ENCODE results near the gene PIP5K1A.

Gene PIP5K1A

GRCh38 chr1:151192047-151192446 is 6.3 kb upstream of the PIP5K1A start:
- TF ChIP-seq, protein P1, sequence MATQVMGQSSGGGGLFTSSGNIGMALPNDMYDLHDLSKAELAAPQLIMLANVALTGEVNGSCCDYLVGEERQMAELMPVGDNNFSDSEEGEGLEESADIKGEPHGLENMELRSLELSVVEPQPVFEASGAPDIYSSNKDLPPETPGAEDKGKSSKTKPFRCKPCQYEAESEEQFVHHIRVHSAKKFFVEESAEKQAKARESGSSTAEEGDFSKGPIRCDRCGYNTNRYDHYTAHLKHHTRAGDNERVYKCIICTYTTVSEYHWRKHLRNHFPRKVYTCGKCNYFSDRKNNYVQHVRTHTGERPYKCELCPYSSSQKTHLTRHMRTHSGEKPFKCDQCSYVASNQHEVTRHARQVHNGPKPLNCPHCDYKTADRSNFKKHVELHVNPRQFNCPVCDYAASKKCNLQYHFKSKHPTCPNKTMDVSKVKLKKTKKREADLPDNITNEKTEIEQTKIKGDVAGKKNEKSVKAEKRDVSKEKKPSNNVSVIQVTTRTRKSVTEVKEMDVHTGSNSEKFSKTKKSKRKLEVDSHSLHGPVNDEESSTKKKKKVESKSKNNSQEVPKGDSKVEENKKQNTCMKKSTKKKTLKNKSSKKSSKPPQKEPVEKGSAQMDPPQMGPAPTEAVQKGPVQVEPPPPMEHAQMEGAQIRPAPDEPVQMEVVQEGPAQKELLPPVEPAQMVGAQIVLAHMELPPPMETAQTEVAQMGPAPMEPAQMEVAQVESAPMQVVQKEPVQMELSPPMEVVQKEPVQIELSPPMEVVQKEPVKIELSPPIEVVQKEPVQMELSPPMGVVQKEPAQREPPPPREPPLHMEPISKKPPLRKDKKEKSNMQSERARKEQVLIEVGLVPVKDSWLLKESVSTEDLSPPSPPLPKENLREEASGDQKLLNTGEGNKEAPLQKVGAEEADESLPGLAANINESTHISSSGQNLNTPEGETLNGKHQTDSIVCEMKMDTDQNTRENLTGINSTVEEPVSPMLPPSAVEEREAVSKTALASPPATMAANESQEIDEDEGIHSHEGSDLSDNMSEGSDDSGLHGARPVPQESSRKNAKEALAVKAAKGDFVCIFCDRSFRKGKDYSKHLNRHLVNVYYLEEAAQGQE (IDR thresholded peaks at IDR 0.05; ENCODE audit: insufficient read depth in 1 of 2, low read depth in 2 of 2, low read length in 2 of 2), result no peak
- TF ChIP-seq POLR2AphosphoS5 (IDR thresholded peaks at IDR 0.05; ENCODE audit: low read depth, low read length), result no peak
- TF ChIP-seq SIN3A (IDR thresholded peaks at IDR 0.05; ENCODE audit: borderline replicate concordance, insufficient read depth, low read length), result no peak
- TF ChIP-seq FOXP2 (optimal IDR thresholded peaks at IDR 0.05; ENCODE audit: borderline replicate concordance, extremely low read depth, extremely low read length, insufficient read depth), result no peak
- no peak for TF ChIP-seq TAF1 (IDR thresholded peaks at IDR 0.05; ENCODE audit: borderline replicate concordance, insufficient read depth, low read length)

DNA sequence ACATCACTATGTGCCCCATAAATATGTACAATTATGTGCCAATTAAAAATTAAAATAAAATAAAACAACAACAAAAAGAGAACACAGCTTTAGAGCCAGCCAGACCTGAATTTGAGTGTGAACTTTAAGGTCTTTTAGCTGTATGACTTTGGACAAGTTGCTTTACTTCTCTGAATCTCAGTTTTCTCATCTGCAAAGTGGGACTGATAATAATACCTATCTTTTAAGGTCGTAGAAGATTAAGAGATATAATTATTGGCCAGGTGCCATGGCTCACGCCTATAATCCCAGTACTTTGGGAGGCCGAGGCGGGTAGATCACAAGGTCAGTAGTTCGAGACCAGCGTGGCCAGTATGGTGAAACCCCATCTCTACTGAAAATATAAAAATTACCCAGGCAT is 5.0 kb upstream of the PIP5K1A start:
- TF ChIP-seq POLR2AphosphoS5 (IDR thresholded peaks at IDR 0.05; ENCODE audit: low read depth, low read length), result no peak

DNA sequence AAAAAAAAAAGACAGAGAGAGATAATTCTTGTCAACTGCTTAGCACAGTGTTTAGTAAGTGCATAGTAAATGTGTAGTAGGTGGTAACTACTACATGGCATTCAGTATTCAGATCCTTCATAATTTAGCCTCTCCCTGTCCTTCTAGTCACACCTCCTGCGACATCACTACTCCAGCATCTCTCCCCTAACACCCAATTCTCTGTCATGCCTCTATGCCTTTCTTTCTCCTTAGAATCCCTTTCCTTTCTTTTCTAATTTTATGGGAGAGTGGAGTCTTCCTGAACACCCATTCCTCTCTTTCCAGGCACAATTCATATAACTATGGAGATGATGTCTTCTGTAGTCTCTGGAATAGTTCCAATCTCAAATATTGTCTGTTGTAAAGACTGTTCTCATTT is 4.5 kb upstream of the PIP5K1A start:
- no peak for TF ChIP-seq SIN3A (IDR thresholded peaks at IDR 0.05; ENCODE audit: borderline replicate concordance, insufficient read depth, low read length)
- TF ChIP-seq FOXP2 (optimal IDR thresholded peaks at IDR 0.05; ENCODE audit: borderline replicate concordance, extremely low read depth, extremely low read length, insufficient read depth), result no peak
- TF ChIP-seq, protein P1 (IDR thresholded peaks at IDR 0.05; ENCODE audit: insufficient read depth in 1 of 2, low read depth in 2 of 2, low read length in 2 of 2), result no peak
- no peak for TF ChIP-seq POLR2AphosphoS5 (IDR thresholded peaks at IDR 0.05; ENCODE audit: low read depth, low read length)
- TF ChIP-seq TAF1 (IDR thresholded peaks at IDR 0.05; ENCODE audit: borderline replicate concordance, insufficient read depth, low read length), result no peak

- TF ChIP-seq, protein P1 (IDR thresholded peaks at IDR 0.05; ENCODE audit: insufficient read depth in 1 of 2, low read depth in 2 of 2, low read length in 2 of 2), result no peak
- TF ChIP-seq POLR2AphosphoS5 (IDR thresholded peaks at IDR 0.05; ENCODE audit: low read depth, low read length) (no peak), SIN3A (IDR thresholded peaks at IDR 0.05; ENCODE audit: borderline replicate concordance, insufficient read depth, low read length) (no peak), TAF1 (IDR thresholded peaks at IDR 0.05; ENCODE audit: borderline replicate concordance, insufficient read depth, low read length) (no peak), FOXP2 (optimal IDR thresholded peaks at IDR 0.05; ENCODE audit: borderline replicate concordance, extremely low read depth, extremely low read length, insufficient read depth) (no peak)
These were observed 2.0 kb upstream of the PIP5K1A start for GRCh38 chr1:151196292-151196800.

DNA sequence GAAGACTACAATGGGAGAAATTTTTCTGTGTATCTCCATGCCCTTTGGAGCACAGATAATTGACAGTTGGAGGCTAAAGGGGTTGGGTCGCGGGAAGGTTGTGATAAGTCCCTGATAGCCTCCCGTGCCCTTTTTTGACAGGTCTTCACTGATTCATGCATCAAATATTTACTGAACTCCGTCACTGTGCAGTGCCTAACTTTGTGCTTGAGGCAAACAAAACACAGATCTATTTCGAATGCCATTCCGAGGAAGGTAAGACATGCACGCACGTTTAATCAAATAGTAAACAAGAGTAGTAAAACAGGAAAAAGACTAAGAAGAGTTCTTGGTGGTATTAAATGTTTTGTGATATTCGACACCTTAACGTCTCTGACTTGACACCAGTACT is 494 bp upstream of the PIP5K1A start:
- TF ChIP-seq TAF1 (IDR thresholded peaks at IDR 0.05; ENCODE audit: borderline replicate concordance, insufficient read depth, low read length), result no peak
- no peak for TF ChIP-seq FOXP2 (optimal IDR thresholded peaks at IDR 0.05; ENCODE audit: borderline replicate concordance, extremely low read depth, extremely low read length, insufficient read depth)
- no peak for TF ChIP-seq SIN3A (IDR thresholded peaks at IDR 0.05; ENCODE audit: borderline replicate concordance, insufficient read depth, low read length)
- no peak for TF ChIP-seq POLR2AphosphoS5 (IDR thresholded peaks at IDR 0.05; ENCODE audit: low read depth, low read length)
- TF ChIP-seq, protein P1 (IDR thresholded peaks at IDR 0.05; ENCODE audit: insufficient read depth in 1 of 2, low read depth in 2 of 2, low read length in 2 of 2), result no peak
